SH-SY5Y (cell line): ENCODE data around the gene CYSLTR2.

Experiments
- GATA2 ChIP-seq: IDR thresholded peaks from 2 replicates; pipeline ENCODE4 v1.6.1; 2011; ENCODE audit warnings: mild to moderate bottlenecking, low read depth, low read length
- GATA3 ChIP-seq: IDR thresholded peaks from 2 replicates; pipeline ENCODE4 v1.6.1; 2011; ENCODE audit warnings: low read depth, mild to moderate bottlenecking, low read length, moderate library complexity

- TF ChIP-seq GATA3 = no peak
- no peak for TF ChIP-seq GATA2
Observed at GRCh38 chr13:48760626-48761025, 106.9 kb downstream of the CYSLTR2 start.
